ENCODE measurements around the gene REEP3. TPM values are rescaled to one million over a fixed set of nuclear protein-coding genes. Genes with fewer than 3 reads are reported as not detected.

Gene REEP3, protein sequence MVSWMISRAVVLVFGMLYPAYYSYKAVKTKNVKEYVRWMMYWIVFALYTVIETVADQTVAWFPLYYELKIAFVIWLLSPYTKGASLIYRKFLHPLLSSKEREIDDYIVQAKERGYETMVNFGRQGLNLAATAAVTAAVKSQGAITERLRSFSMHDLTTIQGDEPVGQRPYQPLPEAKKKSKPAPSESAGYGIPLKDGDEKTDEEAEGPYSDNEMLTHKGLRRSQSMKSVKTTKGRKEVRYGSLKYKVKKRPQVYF
- total RNA-seq, result 46.3 TPM

DNA sequence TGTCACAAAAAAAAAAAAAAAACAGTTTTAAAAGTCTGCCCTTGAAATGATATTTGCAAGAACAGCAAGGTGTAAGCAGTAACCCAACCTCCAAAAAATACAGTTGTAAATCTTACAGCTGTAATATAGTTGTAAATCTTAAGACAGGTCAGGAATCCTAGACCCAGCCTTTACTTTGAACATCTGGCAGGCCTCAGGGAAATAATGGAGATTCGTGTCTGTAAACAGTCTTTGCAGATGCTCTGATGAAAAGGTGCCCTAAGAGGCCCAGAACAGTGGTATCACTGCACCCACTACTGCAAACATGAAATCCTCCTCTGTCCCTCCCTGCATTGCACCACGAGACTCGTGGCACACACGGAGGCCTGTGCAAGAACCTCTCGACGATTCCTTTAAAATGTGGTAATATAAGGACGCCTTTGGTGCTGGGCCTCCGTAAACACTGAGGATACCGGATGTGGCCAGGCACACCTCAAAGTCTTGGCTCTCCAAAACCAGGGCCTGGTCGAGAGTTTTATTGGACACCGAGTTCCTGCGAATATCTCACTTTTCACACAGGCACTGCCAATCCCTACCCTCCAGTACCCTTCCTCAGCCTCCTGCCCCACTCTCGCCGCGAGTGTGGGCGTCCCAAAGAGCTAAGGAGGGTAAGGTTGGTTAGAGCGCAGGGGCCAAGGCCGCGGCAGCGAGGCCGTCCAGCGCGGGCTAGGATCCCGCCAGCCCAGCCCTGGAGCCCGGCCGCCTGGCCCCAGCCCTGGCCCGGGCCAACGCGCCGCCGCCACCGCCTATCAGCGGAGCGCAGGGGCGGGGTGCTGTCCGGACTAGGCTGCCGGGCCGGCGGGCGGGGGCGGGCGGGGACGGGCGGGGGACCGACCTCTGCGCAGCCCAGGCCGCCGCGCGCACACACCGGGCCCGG, at the start of gene REEP3:
Gene REEP3 (plus strand): TSS at position 902 of the 916 bp plus-strand sequence. CDS start 145 bp downstream, outside the sequence.

Other genes with a start within 250 kb of the REEP3 start
- gene JMJD1C, start 55.4 kb upstream of the REEP3 start, total RNA-seq, result 315 TPM